ENCODE data around the gene DCANP1.
A peak's percentile ranks its signal among the peaks of the same experiment; 100 is the strongest.

The DCANP1 gene

DNA sequence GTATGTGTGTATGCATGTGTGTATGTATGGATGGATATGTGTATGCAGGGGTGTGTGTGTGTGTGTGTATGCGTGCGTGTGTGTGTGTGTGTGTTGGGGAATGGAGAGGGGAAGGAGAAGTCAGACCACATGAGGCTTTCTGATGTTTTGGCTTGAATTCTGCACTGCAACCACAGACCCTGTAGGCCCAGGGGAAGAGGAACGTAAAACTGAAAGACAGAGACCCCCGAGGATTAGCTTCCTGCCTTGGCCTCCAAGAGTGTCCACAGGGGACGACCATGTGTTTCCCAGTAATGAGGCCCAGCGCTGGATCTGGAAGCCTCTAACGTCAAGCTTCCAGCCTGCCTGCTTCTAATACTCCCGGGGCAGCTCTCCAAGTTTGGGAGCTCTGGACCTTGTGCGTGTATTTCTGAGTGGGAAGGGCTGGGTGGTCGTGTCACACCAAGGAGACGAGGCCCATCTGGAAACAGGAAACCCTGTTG lies 5.8 kb downstream of the DCANP1 start:
- DNase-seq (ENCODE audit: low read depth) = no peak

DNA sequence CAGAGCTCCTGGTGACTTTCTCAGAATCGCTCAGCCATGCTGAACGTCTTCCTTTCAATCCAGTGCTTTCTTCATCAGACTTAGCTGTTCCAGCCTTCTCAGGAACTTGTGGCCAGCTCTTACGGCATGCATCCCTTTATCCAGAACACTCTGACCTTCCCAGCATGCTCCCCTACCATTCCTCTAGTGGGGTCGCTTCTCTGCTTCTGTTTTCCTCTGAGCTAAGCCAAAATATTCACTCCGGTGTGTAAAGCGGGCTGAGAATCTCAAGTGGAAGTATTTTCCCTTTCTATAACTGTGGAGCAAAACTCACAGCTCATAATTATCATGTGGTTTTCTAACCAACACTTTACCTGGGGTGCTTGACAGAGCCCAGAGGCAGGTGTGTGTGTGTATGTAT lies 6.2 kb downstream of the DCANP1 start:
- no peak for DNase-seq (ENCODE audit: low read depth)

GRCh38 chr5:135439231-135440205 lies 7.6 kb downstream of the DCANP1 start:
- no peak for DNase-seq (ENCODE audit: low read depth)

- no peak for DNase-seq (ENCODE audit: low read depth)
Observed at GRCh38 chr5:135438636-135439221, 8.4 kb downstream of the DCANP1 start.

DNA sequence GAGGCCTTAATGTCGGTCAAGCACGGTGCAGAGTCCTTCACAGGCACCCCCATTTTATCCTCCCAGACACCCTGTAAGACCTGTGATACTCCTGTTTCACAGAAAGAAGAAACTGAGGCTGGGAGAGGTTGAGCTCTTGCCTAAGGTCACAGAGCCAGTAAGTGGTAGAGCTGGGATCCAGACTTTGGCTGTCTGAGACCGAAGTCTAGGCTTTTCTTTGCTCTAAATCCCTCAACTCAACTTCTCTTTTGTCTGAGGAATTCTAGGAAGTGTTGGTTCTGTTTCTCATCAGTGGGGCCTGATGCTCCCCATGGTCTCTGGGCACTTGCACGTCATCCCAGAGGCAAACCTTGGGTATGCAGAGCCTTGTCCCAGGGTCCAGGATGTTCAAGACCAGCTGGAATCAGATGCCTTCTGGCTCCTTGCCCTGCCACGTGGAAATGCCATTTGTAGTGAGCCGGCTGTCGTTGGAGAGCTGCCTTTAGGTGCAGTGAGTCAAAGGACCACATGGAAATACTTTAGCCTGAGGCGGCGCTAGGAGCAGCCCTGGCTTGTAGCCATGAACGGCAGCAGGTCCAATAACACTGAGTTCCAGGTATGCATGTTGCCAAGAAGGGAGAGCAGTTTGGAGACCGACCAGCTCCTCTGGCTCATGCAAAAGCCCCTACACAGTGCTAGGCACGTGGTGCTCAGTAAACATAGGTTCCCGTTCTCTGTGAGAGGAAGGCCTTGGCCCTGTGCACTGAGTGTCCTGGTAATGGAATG lies 9.2 kb downstream of the DCANP1 start:
- peak; percentile 86 for DNase-seq (ENCODE audit: low read depth)

DNA sequence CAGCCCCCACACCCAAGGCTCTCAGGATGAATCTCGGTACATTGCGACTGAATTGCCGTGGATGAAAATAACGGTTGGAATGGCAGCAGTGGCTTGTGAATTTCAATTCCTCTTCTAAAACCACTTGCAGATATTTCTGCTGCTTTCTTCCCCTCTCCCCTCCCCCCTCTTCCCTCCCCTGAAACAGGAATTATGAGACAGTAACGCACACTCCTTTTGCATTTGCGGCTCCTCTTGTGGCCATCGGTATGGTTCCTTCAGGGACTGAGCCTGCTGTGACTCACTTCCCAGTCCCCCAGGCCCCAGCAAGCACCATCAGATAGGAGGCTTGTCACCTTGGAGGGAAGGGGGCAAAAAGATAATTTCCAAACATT lies 9.7 kb downstream of the DCANP1 start:
- no peak for DNase-seq (ENCODE audit: low read depth)

- no peak for DNase-seq (ENCODE audit: low read depth)
Observed at GRCh38 chr5:135436951-135437418, 10.2 kb downstream of the DCANP1 start.

GRCh38 chr5:135435467-135436330 lies 11.4 kb downstream of the DCANP1 start:
- no peak for DNase-seq (ENCODE audit: low read depth)

- DNase-seq (ENCODE audit: low read depth) = no peak
Observed at GRCh38 chr5:135434591-135435466, 12.3 kb downstream of the DCANP1 start.

- peak; percentile 40 for DNase-seq (ENCODE audit: low read depth)
Observed at GRCh38 chr5:135433681-135434426, 13.3 kb downstream of the DCANP1 start.

GRCh38 chr5:135432113-135432512 lies 15.0 kb downstream of the DCANP1 start:
- no peak for DNase-seq (ENCODE audit: low read depth)

DNA sequence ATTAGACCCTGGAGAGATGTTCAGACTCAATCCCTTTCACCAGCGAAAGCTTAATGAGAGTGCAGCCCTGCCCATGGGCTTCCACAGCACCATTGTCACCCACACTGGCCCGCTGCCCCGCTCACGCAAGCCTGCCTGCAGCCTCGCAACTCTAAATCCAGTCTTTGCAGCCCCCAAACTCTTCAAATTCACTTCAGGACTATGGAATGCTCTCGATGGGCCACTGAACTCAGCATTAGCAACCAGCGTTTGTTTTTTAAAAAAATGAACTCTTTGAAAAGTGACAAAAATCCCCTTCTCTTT lies 17.1 kb downstream of the DCANP1 start:
- DNase-seq (ENCODE audit: low read depth) = no peak

- peak; percentile 28 for DNase-seq (ENCODE audit: low read depth)
Observed at GRCh38 chr5:135429301-135430134, 17.6 kb downstream of the DCANP1 start.

DNA sequence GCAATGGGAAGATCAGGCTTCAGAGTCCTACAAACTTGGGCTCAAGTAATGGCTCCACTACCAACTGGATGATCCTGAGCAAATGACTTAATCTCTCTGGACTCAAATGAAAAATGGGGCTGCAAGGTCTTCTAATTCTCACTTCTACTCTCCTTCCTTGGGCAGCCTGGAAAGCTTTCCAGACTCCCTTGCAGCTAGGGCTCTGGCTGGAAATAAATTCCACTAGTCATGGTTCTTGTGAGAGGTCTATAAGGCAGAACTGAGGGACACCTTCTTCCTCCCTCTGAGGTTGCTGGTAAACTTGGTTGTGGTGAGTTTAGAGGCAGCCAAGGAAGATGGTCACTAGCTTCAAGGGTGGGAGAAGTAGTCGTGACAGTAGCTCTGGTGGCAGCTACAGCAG lies 18.6 kb downstream of the DCANP1 start:
- DNase-seq (ENCODE audit: low read depth) = no peak

- peak; percentile 39 for DNase-seq (ENCODE audit: low read depth)
Observed at GRCh38 chr5:135426102-135427082, 20.8 kb downstream of the DCANP1 start.

- no peak for DNase-seq (ENCODE audit: low read depth)
Observed at GRCh38 chr5:135425641-135426040, 21.5 kb downstream of the DCANP1 start.

- DNase-seq (ENCODE audit: low read depth) = no peak
Observed at GRCh38 chr5:135423846-135424168, 23.3 kb downstream of the DCANP1 start.
